ENCODE data around the gene CFAP58.
A peak's percentile ranks its signal among the peaks of the same experiment; 100 is the strongest.

The CFAP58 gene

GRCh38 chr10:104374591-104374990 is 21.0 kb downstream of the CFAP58 start:
- DNase-seq, result no peak

DNA sequence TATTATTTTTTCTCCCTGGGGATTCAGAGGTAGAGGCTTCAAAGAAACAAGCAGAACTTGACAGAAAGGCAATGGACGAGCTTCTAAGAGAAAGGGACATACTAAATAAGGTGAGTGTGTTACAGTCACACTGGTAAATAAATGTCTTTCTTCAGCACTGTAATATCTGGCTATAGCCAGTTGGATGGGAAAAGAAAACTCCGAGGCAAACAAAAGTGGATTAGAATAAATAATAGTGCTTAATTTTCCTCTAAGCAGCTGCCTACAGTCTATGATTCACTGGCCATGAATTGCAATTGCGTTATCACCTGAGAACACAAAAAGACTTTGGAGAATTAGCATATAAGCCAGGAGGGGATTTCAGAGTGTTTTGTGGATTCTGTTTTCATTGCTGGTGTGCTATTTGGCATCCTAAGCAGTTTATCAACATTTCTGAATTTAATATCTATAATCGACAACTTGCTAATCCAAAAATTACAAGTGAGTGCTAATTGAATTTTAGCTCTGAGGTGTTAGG is 23.2 kb downstream of the CFAP58 start:
- no peak for DNase-seq

- DNase-seq, result no peak
Observed at GRCh38 chr10:104380336-104380735, 26.7 kb downstream of the CFAP58 start.

DNA sequence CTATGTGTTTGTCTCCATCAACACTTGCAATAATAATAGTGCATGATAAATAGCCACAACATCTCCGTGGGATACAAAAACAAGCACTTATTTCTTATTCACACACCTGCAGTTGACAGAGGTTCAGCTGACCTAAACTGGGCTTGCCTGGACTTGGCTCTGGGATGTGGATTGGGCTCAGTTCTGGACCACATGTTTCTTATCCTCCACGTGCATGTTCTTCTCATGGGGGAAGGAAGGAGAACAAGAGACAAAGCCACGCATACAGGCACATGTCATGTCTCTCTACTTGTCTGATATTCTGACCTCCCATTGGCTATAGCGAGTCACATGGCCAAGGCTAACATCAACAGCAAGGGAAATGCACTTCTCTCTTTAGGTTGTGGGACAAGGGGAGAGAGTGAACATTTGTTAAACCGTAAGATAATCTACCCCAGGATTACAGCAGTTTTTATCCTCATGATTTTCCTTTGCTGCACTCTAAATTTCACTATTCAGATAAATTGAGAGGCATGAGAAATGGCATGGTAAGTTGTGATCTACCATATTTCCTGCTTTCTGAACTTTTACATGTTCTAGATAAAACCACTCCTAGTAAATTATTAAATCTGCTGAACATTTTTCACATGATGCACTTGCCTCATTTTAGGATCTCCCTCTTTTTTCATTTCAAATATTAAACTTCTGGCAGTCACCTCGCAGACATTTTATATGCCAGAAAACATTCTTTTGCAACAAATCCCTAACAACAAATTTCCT is 33.7 kb downstream of the CFAP58 start:
- DNase-seq, result no peak

DNA sequence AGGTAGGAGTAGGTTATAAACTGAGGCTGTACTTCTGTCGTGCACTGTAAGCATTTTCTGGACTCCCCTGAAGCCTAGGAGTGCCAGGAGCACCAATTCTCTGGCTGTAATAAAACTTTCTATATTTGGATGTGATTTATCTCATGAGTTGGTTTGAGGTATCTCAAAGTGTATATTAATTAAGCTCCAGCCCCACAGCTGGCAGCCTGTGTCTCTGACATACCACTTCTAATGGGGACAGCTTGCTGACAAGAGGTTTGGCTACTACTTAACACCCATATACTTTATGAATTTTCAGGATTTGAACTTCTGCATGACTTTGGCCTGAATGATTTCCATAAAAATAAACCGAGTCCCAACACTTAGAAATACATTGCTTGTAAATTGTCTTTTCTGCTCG is 35.2 kb downstream of the CFAP58 start:
- DNase-seq, result no peak

GRCh38 chr10:104391150-104391968 is 37.7 kb downstream of the CFAP58 start:
- no peak for DNase-seq

- DNase-seq, result no peak
Observed at GRCh38 chr10:104391969-104392296, 38.3 kb downstream of the CFAP58 start.

GRCh38 chr10:104393387-104393786 is 39.8 kb downstream of the CFAP58 start:
- no peak for DNase-seq

DNA sequence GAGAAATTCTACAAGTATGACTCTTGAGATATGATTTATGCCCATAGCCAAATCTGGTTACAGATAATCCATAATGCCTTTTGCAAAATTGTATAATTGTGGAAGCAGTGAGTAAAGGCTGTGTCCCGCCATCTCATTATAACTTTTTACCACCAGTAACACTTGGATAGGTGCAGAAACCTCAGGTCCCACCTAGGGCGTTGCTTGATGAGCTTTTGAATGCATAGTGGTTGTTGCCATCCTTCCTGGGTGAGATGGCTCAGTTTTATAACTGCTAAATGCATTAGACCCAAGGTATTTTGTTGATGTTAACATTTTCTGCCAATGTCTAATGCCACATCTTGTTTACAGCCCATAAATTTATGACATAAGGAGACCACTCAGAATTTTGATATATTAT is 42.9 kb downstream of the CFAP58 start:
- DNase-seq, result no peak

GRCh38 chr10:104403636-104404035 is 50.0 kb downstream of the CFAP58 start:
- DNase-seq, result no peak

DNA sequence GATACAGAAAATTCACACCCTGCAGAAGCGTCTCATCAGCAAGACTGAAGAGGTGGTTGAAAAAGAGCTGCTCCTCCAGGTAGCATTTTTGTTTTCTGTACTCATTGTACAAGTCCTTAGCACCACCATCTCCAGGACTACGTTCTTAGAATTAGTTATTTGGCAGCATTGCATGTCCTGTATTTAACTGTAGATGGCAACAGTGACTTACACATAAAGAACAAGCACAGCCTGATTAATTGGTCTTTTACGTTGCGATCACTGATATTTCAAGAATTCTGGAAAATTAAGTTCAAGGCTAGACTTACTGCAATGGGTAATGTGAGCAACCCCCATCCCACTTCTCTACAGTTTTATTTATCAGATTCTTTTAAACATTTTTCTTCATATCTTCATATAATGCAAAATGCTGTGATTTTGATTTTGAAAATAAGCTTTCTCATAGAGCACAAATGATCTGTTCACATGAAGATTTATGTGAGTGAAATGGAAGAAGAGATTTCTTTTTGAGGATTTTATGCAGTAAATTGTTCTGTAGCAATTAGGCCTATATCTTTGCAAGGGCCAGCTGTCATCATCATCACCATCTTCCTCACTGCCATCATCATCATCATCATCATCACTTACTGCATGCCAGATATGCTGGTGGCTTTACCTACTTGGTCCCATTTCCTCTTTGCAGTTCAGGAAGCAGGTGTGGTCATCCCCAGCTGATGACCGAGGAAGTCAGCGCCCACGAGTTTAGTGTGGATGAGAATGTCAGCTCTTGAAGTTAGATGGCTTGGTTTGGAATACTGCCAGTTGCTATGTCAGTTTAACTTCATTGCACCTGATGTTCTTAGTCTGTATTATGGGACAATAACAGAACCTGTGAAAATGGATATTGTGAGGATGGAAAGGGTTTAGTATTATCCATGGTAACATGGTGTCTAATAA is 53.4 kb downstream of the CFAP58 start:
- peak in 1 of 2 experiments; percentile 64 for DNase-seq

GRCh38 chr10:104413528-104413927 is 59.9 kb downstream of the CFAP58 start:
- DNase-seq, result no peak

DNA sequence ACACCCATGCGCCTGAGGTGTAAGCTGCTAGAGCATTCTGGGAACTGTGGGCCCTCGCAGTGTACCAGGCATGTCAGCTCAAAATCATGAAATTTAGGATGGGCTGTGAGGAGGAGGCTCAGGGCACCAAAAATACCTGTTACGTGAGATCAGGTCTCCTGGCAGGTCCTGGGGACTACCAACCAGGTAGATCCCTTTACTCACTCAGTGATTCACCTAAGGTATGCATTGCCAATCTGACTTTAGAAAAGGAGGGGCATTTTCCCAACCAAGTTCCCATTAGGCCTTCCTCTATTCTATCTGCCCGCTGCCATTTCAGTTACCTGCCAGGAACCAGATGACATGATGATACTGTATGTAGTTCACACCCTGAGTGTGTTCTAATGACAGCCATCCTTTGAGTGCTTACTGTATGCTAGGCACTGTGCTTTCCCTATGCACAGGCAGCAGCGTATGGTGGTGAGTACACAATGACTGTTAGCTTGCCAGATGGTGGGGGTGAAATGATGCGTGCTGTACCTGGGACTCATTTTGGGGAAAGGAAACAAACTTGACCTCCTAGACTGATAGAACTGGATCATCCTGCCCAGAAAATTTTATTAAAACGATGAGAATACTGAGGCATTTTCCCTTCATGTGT is 62.0 kb downstream of the CFAP58 start:
- no peak for DNase-seq

GRCh38 chr10:104416851-104417250 is 63.2 kb downstream of the CFAP58 start:
- no peak for DNase-seq

DNA sequence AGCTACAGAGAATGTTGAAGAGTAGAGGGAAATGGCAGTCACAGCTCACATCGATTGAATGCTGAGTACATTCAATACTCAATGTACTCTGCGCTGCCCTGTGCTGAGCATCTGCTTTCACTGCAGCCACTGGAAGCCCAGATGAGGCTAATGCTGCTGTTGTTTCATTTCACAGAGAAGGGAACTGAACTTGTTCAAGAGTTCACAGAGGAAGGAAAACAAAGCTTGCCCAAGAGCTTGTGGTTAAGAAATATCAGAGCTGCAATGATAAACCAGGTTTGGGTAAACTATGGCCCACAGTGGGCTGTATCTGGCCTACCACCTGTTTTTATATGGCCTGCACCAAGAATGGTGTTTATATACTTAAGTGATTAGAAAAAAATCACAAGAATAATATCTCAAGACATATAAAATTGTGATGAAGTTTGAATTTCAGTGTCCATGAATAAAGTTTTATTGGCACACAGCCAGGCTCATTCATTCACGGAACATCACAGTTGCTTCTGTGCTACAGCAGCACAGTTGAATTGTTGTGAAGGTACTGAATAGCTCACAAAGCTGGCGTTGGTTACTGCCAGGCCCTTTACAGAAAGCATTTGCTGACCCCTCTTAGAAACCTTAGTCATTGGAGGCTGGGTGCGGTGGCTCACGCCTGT is 64.1 kb downstream of the CFAP58 start:
- DNase-seq, result no peak

DNA sequence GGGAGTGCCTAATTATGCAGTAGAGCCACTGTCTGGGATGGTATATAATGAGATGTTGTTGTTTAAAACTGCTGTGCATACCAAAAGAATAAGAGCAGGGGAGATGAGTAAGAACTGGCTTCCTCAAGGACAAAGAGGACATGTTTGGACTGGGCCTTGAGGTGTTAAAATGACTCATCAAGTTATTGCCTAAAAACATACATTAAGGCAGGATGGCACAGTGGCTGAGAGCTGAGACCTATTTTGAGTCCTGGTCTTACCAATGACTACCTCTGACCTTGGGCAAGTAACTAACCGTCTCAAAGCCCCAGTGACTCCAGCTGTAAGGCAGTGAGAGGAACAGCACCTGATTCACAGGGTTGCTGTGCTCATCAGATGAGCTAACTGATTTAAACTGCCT is 71.1 kb downstream of the CFAP58 start:
- DNase-seq, result no peak

- no peak for DNase-seq
Observed at GRCh38 chr10:104427989-104428388, 74.4 kb downstream of the CFAP58 start.

GRCh38 chr10:104429846-104430245 is 76.2 kb downstream of the CFAP58 start:
- DNase-seq, result no peak

DNA sequence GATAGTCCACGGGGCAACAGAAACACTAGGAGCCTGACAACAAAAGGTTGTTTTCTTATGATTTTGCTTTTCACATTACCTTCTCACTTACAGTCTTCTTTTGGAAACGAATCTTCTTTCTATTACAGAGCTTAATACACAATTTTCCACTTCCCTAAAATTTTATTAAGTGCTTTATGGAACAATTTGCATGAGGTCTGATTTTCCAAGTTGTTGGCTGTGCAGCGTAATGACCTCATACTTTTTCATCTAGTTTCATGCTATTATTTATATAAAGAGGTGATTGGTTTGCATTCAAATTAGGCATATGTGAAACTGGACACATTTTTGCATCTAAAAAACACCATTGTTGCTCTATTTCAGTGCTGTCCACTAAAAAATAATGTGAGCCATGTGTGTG is 76.7 kb downstream of the CFAP58 start:
- no peak for DNase-seq

- DNase-seq, result no peak
Observed at GRCh38 chr10:104433669-104434068, 80.0 kb downstream of the CFAP58 start.

- no peak for DNase-seq
Observed at GRCh38 chr10:104434601-104435000, 81.0 kb downstream of the CFAP58 start.

GRCh38 chr10:104435822-104436221 is 82.2 kb downstream of the CFAP58 start:
- peak; percentile 4 to 52 for DNase-seq

All from NCI-H446 (cell line).